ENCODE results near the gene ABLIM3.

The ABLIM3 gene

DNA sequence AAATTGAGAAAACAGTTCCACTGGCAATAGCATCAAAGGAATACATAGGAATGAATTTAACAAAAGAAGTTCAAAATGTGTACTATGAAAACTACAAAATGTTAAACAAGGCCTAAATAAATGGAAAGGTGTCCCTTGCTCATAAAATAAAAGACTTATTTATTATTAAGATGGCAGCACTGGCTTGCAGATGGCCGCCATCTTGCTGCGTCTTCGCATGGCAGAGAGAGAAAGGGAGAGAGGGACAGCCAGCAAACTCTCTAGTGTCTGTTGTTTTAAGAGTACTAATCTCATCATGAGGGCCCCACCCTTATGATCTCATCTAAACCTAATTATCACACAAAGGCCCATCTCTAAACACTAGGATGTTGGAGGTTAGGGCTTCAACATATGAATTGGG is 47.1 kb downstream of the ABLIM3 start:
- no peak overlapping the region for H3K4me3 ChIP-seq (ENCODE audit: low read length)

DNA sequence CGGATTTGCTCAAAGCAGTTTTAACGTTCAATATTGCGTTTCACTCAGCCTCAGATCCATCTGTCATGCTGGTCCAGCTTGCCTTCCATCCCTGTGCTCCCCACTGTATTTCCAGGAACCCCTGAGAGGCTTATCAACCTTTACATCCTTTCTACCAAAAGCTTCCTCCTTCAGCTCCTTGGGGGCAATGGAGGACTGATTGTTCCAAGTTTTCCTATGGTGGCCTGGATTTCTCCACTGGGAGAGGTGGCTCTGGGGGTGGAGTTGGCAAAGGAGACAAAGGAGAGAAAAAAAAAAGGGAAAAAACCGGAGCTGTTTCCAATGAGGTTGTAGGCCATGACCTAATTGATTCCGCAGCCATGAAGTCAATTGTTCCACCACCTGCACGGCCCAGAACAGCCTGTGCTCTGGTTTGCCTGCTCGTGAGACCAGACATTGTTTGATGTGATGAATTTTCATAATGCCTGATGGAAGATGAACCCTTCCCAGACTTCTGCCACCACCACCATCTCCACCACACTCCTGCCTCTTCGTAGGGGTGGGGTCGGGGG is 54.1 kb downstream of the ABLIM3 start:
- DNase-seq (ENCODE audit: low read depth) = no peak
- H3K4me3 ChIP-seq (ENCODE audit: low read length) = no peak overlapping the region
- TF ChIP-seq, protein P1, sequence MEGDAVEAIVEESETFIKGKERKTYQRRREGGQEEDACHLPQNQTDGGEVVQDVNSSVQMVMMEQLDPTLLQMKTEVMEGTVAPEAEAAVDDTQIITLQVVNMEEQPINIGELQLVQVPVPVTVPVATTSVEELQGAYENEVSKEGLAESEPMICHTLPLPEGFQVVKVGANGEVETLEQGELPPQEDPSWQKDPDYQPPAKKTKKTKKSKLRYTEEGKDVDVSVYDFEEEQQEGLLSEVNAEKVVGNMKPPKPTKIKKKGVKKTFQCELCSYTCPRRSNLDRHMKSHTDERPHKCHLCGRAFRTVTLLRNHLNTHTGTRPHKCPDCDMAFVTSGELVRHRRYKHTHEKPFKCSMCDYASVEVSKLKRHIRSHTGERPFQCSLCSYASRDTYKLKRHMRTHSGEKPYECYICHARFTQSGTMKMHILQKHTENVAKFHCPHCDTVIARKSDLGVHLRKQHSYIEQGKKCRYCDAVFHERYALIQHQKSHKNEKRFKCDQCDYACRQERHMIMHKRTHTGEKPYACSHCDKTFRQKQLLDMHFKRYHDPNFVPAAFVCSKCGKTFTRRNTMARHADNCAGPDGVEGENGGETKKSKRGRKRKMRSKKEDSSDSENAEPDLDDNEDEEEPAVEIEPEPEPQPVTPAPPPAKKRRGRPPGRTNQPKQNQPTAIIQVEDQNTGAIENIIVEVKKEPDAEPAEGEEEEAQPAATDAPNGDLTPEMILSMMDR (conservative IDR thresholded peaks at IDR 0.05; ENCODE audit: low read depth, low read length) = no peak

More for the DNA sequence above, 47.1 kb downstream of the ABLIM3 start:
- DNase-seq (ENCODE audit: low read depth) = no peak
- TF ChIP-seq, protein P1 (conservative IDR thresholded peaks at IDR 0.05; ENCODE audit: low read depth, low read length) = no peak

GRCh38 chr5:149195962-149196361 is 54.7 kb downstream of the ABLIM3 start:
- no peak overlapping the region for H3K4me3 ChIP-seq (ENCODE audit: low read length)
- TF ChIP-seq, protein P1 (conservative IDR thresholded peaks at IDR 0.05; ENCODE audit: low read depth, low read length) = no peak
- no peak for DNase-seq (ENCODE audit: low read depth)

DNA sequence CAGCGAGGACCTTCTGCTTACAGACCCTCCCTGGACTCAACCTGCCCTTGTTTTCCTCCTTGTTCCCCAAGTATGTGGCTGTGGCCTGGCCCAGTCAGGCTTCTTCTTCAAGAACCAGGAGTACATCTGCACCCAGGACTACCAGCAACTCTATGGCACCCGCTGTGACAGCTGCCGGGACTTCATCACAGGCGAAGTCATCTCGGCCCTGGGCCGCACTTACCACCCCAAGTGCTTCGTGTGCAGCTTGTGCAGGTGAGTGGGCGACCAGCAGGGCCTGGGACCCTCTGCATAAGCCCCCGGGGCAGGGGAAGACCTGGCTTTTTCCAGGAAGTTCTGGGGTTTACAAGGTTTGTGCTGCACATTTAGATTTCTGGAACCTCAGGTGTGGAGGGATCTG is 56.9 kb downstream of the ABLIM3 start:
- no peak overlapping the region for H3K4me3 ChIP-seq (ENCODE audit: low read length)
- TF ChIP-seq, protein P1 (conservative IDR thresholded peaks at IDR 0.05; ENCODE audit: low read depth, low read length) = no peak
- no peak for DNase-seq (ENCODE audit: low read depth)

GRCh38 chr5:149200355-149200754 is 59.1 kb downstream of the ABLIM3 start:
- H3K4me3 ChIP-seq (ENCODE audit: low read length) = no peak overlapping the region
- DNase-seq (ENCODE audit: low read depth) = no peak
- TF ChIP-seq, protein P1 (conservative IDR thresholded peaks at IDR 0.05; ENCODE audit: low read depth, low read length) = no peak

- no peak for DNase-seq (ENCODE audit: low read depth)
- H3K4me3 ChIP-seq (ENCODE audit: low read length) = no peak overlapping the region
- TF ChIP-seq, protein P1 (conservative IDR thresholded peaks at IDR 0.05; ENCODE audit: low read depth, low read length) = no peak
Measured at GRCh38 chr5:149201121-149201637, 59.9 kb downstream of the ABLIM3 start.

DNA sequence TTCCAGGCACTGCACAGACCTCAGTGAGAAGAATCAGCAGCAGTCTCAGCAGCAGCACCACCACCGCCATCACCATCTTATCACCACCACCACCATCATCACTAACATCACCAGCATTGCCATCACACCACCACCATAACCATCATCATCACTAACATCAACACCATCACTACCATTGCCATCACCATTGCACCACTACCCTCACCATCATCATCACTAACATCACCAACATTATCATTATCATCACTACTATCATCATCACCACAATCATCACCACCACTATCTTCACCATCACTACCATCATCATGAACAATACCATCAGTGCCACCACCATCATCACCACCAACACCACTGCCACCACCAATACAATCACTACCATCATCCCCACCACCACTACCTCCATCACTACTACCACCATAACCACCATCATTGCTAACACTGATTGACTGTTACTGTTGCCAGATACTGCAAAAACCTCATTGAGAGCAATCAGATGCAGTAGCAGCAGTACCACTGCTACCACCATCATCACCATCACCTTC is 61.7 kb downstream of the ABLIM3 start:
- TF ChIP-seq, protein P1 (conservative IDR thresholded peaks at IDR 0.05; ENCODE audit: low read depth, low read length) = no peak
- DNase-seq (ENCODE audit: low read depth) = no peak

More for the DNA sequence above, 61.7 kb downstream of the ABLIM3 start:
- no peak overlapping the region for H3K4me3 ChIP-seq (ENCODE audit: low read length)

Measured in retinal pigment epithelial cell (primary cell).